ENCODE measurements around the gene PRR5L.

GRCh38 chr11:36354221-36355003, 58.3 kb downstream of the PRR5L start:
- TF ChIP-seq, protein P1, sequence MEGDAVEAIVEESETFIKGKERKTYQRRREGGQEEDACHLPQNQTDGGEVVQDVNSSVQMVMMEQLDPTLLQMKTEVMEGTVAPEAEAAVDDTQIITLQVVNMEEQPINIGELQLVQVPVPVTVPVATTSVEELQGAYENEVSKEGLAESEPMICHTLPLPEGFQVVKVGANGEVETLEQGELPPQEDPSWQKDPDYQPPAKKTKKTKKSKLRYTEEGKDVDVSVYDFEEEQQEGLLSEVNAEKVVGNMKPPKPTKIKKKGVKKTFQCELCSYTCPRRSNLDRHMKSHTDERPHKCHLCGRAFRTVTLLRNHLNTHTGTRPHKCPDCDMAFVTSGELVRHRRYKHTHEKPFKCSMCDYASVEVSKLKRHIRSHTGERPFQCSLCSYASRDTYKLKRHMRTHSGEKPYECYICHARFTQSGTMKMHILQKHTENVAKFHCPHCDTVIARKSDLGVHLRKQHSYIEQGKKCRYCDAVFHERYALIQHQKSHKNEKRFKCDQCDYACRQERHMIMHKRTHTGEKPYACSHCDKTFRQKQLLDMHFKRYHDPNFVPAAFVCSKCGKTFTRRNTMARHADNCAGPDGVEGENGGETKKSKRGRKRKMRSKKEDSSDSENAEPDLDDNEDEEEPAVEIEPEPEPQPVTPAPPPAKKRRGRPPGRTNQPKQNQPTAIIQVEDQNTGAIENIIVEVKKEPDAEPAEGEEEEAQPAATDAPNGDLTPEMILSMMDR (IDR thresholded peaks at IDR 0.05; ENCODE audit: insufficient read depth, low read length, poor library complexity, severe bottlenecking): no peak
- no peak for TF ChIP-seq EZH2phosphoT487 (conservative IDR thresholded peaks at IDR 0.05; ENCODE audit: low read length)

Data from SU-DHL-6 (cell line).